NCI-H187 treated with DMSO at 0.1 percent for 48 hours (cell line): Measurements from ENCODE around the gene RABAC1.
"Not testable (repeated sequence)": the region's sequence is repeated elsewhere in the genome, so short reads cannot be mapped to it uniquely, and the experiment has no call there.

Experiments
- DNase-seq: peaks from one replicate; lab custom pipeline; 2025; lab: John Stamatoyannopoulos, UW

RABAC1 gene

GRCh38 chr19:41915021-41915775 lies 43.9 kb downstream of the RABAC1 start:
- DNase-seq, result no peak

DNA sequence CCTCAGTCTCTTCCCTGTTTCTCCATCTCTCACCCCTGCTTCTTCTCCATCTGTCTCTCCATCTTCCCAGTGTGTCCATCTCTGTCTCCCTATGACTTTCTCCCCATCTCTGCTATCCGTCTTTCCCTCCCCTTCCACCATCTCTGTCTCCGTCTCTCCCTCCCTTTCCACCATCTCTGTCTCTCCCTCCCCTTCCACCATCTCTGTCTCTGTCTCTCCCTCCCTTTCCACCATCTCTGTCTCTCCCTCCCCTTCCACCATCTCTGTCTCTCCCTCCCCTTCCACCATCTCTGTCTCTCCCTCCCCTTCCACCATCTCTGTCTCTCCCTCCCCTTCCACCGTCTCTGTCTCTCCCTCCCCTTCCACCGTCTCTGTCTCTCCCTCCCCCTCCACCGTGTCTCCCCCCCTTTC lies 44.7 kb downstream of the RABAC1 start:
- not testable (repeated sequence) for DNase-seq

DNA sequence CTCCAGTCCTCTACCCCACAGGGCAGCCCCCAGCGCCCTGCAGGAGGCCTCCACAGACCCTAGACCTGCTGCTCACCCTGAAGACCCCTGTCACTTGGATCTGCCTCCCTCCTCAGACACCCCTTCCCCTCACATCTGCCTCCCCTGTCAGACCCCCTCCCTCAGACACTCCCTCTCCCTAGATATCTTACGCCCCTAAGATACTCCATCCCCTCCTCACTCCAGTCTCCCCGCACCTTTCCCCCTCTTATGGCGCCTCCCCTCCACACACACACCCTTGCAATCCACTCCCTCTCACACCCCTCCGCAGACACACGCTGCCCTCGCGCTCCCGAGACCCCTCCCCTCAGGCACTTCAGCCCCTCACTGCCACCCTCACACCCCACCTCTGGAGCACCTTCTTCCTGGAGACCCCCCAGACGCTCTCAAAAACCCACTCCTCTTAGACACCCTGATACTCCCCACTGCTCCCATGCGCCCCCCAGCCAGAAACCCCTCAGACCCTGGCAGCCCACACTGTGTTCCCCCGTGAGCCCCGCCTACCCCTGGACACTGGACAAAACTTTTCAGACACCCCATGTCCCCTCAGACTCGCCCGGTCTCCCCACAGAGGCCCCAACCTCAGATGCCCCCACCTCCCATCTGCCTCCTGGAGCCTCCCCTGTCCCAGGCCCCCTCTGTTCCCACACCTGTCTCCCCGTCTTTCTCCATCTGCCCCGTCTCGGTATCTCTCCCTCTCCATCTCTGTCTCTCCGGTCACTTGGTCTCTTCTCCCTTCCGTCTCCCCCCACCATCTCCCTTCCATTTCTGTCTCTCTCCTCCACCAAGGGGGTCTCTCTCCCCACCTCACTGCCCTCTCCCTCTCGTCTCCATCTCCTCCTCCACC lies 45.3 kb downstream of the RABAC1 start:
- DNase-seq, result no peak

GRCh38 chr19:41912899-41913537 lies 46.1 kb downstream of the RABAC1 start:
- no peak for DNase-seq

- DNase-seq, result no peak
Observed at GRCh38 chr19:41911889-41912731, 47.0 kb downstream of the RABAC1 start.

- no peak for DNase-seq
Observed at GRCh38 chr19:41910992-41911888, 47.9 kb downstream of the RABAC1 start.

- DNase-seq, result no peak
Observed at GRCh38 chr19:41910240-41910991, 48.7 kb downstream of the RABAC1 start.

DNA sequence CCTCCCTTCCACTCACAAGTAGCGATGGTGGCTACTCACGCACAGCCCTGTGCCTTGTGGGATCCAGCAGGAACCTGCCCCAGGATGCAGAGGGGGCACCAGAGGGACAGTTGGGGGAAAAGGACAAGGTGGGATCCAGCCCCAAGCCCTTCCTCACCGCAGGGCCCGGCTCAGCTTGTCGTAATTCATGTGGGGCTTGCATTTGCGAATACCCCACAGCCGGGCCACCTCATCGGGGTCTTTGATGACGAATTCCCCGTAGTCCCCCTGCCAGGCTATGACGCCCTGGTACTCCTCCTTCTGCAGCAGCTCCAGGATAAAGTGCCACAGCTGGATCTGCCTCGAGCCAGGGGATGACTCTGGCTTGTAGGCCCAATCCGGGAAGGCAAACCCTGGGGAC lies 49.4 kb downstream of the RABAC1 start:
- no peak for DNase-seq

DNA sequence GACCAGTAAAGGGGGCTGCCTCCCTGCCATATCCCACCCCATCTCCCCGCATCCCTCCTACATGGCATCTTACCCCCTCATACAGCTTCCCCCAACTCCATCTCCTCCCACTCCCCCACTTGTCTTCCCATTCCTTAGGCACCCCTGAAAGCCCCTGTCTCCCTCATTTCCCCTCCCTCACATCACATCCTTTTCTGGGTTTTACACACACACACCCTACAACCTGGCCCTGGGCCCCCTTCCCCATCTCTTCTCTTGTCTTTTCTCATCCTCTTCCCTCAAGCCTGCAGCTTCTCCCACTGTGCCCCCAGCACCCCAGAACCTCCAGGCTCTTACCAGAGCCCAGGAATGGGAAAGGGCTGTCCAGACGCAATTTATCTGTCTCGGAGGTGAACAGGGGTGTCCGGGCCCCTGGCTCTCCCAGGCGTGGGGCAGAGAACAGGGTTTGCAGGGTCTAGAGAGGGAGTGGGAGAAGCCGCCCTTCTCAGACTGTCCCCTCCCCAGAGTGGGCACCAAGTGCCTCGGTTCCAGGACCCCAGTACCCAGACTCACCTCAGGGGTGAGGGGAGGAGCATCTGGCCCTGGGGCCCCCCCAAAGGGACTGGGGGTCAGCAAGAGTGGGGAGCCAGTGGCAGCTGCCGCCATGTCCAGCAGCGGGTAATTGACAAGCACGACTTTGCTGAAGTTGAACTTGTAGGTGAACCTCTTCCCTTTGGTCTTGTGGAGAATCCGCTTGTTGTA lies 50.2 kb downstream of the RABAC1 start:
- DNase-seq, result no peak

- no peak for DNase-seq
Observed at GRCh38 chr19:41907994-41908615, 51.0 kb downstream of the RABAC1 start.

GRCh38 chr19:41906916-41907680 lies 52.0 kb downstream of the RABAC1 start:
- no peak for DNase-seq
